Measurements from ENCODE around the gene ALDH1A2.
A peak's percentile ranks its signal among the peaks of the same experiment; 100 is the strongest.

ALDH1A2 gene

GRCh38 chr15:57994221-57995049 lies 71.1 kb downstream of the ALDH1A2 start:
- peak; percentile 20 to 25 for DNase-seq

GRCh38 chr15:57993409-57994145 lies 71.9 kb downstream of the ALDH1A2 start:
- no peak for DNase-seq

- peak; percentile 8 to 70 for DNase-seq
These were observed 72.7 kb downstream of the ALDH1A2 start for GRCh38 chr15:57992761-57993355.

GRCh38 chr15:57973534-57973933 lies 92.0 kb downstream of the ALDH1A2 start:
- DNase-seq = no peak

- DNase-seq = peak; percentile 13 to 71
These were observed 92.6 kb downstream of the ALDH1A2 start for GRCh38 chr15:57972864-57973263.

- no peak for DNase-seq
These were observed 95.5 kb downstream of the ALDH1A2 start for GRCh38 chr15:57969996-57970395.

- DNase-seq = no peak
These were observed 96.2 kb downstream of the ALDH1A2 start for GRCh38 chr15:57969355-57969754.

- DNase-seq = no peak
These were observed 102.6 kb downstream of the ALDH1A2 start for GRCh38 chr15:57962887-57963286.

- DNase-seq = no peak
These were observed 103.6 kb downstream of the ALDH1A2 start for GRCh38 chr15:57961919-57962318.

GRCh38 chr15:57957113-57957512 lies 108.4 kb downstream of the ALDH1A2 start:
- no peak for DNase-seq

GRCh38 chr15:57953874-57954273 lies 111.6 kb downstream of the ALDH1A2 start:
- no peak for DNase-seq

GRCh38 chr15:57951328-57951932 lies 114.1 kb downstream of the ALDH1A2 start:
- no peak for DNase-seq

- DNase-seq = no peak
These were observed 115.0 kb downstream of the ALDH1A2 start for GRCh38 chr15:57950381-57950946.

GRCh38 chr15:57949374-57949943 lies 116.1 kb downstream of the ALDH1A2 start:
- no peak for DNase-seq

- no peak for DNase-seq
These were observed 116.9 kb downstream of the ALDH1A2 start for GRCh38 chr15:57948351-57949289.

GRCh38 chr15:57947781-57948180 lies 117.7 kb downstream of the ALDH1A2 start:
- DNase-seq = no peak

GRCh38 chr15:57947282-57947681 lies 118.2 kb downstream of the ALDH1A2 start:
- DNase-seq = no peak

GRCh38 chr15:57946491-57947048 lies 118.9 kb downstream of the ALDH1A2 start:
- DNase-seq = no peak

GRCh38 chr15:57945616-57946015 lies 119.9 kb downstream of the ALDH1A2 start:
- no peak for DNase-seq

GRCh38 chr15:57943754-57944420 lies 121.6 kb downstream of the ALDH1A2 start:
- DNase-seq = no peak

All from NCI-H2081 (cell line).